GM19452 (cell line): ENCODE results near the gene RASSF8.

Experiments used
- ATAC-seq: cut with Tn5 transposase; IDR thresholded peaks from one replicate; pipeline ENCODE4 v1.9.1; 2021; ENCODE audit not compliant: unreplicated experiment

The RASSF8 gene

GRCh38 chr12:26101350-26101734, 142.9 kb downstream of the RASSF8 start:
- ATAC-seq: no peak

- ATAC-seq: no peak
These were observed 143.3 kb downstream of the RASSF8 start for GRCh38 chr12:26101763-26102162.

- no peak for ATAC-seq
These were observed 144.5 kb downstream of the RASSF8 start for GRCh38 chr12:26102953-26103352.

- ATAC-seq: no peak
These were observed 147.9 kb downstream of the RASSF8 start for GRCh38 chr12:26106347-26106746.

GRCh38 chr12:26108915-26109314, 150.4 kb downstream of the RASSF8 start:
- no peak for ATAC-seq

DNA sequence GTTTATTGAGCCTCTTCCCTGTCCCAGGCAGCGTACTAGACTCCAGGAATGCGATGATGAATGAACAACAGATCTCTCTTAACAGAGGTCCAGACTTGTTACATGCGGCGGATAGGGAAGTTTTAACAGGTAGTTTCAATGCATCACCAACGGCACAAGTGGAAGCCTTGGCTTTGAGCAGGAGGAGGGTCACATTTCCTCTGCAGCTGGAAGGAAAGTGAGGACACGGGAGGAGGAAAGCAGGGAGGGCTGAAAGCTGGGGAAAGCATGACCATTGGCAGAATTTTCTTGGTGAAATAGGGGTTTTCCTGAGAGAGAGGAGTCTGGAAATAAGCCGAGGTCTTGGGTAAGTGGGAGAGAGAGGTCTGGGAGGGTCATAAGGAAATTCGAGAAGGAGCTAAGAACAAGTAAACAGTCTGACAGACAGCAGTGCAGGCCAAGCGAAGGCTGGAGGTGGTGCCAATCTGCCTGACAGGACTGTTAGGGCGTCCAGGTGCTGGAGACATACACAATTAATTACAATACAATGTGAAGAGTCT, 150.9 kb downstream of the RASSF8 start:
- ATAC-seq: no peak

DNA sequence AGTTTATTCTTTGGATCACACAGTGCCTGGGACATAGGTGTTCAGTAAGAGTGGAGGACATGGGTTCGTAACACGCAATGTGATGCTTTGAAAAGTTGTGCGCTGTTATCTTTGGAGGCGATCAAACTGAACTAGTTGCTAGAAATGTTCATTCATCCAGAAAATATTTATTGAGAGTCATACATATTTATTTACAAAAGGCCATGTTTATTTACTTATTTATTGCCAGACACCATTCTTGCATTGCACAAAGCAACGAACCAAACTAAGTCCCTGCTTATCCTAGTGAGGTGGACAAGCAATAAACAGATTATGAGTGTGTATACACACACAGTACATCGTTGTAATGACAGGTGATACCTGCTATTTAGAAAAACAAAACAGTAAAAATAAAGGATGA, 153.8 kb downstream of the RASSF8 start:
- no peak for ATAC-seq

- no peak for ATAC-seq
These were observed 154.2 kb downstream of the RASSF8 start for GRCh38 chr12:26112703-26113147.

- ATAC-seq: no peak
These were observed 154.7 kb downstream of the RASSF8 start for GRCh38 chr12:26113181-26113654.

GRCh38 chr12:26113853-26114719, 155.6 kb downstream of the RASSF8 start:
- peak; percentile 75 for ATAC-seq

DNA sequence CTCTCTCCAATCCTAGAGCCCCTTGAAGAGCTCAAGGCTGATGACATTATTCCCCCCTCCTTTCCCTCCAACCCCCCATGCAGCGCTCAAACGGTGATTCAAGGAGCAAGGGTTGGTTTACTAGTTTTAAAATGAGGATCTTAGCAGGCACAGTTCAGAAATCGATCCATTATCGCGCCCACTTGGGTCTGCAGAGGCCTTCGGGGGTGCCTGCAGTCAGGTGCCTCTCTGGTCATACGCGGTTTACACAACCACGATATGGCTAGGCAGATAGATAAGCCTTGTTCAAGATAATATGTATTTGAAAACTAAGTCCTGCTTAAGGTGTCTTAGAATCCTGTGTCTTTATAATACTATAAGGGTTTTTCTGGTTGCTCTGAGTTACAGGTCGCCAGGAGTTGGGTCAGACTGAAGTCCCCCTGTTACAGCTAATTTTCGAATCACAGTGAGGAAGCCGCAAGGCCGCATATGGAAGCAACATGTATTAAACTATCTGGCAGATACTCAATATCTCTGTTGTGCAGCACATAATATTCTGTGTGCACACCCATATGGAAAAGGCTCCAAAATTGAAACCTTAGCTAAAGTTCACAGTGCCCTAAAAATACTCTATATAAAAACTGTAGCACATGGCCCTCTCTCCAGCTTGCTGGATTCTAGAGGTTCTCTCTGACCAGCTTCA, 156.4 kb downstream of the RASSF8 start:
- no peak for ATAC-seq

GRCh38 chr12:26116829-26117715, 158.6 kb downstream of the RASSF8 start:
- ATAC-seq: no peak

DNA sequence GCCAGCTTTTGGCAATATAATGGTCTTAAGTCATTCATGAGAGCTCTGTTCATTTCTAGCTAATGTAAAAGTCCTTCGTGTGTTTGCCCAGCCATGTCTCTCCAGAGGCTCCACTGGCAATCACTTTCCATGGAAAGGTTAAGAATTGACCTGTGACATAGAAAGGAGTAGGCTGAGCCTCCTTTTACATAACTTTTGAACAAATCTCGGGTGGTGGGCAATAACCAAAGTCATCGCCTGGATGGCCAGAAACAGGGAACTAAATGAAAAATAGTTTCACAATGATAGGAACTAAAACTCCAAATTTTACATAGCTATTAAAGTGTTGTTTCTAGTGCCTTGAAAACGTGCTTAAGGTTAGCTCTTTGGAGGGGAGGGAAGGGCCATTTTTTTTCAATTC, 159.8 kb downstream of the RASSF8 start:
- no peak for ATAC-seq

DNA sequence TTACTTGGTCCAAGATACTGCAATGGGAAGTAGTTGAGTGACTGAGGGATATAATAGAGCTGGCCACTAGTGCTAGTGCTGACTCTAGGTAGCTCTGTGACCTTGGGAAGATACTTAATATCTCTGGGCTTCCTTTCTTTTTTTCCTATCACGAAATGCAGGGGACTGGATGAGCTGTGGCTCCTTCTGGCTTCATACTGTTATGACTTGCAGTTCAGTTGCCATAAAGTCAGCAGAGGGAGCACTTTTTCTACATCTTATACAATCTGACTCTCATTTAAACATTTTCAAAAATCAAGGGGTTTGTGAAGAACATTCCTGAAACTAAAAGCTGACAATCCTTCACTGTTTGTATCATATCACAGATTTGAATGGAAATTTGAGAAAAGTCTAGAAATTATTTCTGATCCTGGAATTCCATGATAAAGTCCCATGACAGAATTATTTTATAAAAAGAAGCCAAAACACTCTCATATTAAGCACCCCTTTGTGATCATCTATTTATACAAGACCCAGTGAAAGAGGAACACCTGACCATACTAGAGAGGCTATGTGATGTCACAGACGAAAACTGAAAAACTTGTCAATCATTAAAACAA, 161.0 kb downstream of the RASSF8 start:
- ATAC-seq: peak; percentile 40

DNA sequence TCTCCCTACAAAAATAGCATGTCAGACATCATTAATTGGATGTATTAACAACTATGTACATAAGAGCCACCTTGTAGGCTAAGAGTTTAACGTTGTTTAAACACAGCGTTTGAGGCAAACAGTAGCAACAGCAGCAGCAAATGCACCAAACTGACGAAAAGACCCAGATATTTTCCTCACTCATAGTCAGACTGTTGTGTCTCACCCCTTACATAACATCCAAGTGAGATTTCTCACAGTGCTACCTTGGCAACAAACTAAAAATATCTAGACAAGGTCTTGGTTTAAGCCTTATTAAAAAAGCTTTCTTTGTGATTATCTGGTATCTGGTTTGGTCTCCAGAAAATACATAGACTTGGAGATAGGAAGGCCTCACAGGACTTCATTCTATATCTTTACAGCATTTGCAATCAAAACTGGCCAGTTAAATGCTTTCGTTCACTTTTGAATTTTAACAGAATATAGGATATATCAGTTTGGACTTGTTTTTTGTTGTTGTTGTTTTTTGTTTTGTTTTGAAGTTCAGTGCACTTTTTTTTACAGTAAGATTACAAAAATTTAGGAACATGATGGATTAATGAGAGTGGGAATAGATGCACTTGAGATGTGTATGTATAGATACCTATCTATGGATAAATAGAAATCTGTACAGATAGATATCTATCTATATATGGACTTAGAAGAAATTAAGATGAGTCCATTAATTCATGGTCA, 162.2 kb downstream of the RASSF8 start:
- no peak for ATAC-seq

DNA sequence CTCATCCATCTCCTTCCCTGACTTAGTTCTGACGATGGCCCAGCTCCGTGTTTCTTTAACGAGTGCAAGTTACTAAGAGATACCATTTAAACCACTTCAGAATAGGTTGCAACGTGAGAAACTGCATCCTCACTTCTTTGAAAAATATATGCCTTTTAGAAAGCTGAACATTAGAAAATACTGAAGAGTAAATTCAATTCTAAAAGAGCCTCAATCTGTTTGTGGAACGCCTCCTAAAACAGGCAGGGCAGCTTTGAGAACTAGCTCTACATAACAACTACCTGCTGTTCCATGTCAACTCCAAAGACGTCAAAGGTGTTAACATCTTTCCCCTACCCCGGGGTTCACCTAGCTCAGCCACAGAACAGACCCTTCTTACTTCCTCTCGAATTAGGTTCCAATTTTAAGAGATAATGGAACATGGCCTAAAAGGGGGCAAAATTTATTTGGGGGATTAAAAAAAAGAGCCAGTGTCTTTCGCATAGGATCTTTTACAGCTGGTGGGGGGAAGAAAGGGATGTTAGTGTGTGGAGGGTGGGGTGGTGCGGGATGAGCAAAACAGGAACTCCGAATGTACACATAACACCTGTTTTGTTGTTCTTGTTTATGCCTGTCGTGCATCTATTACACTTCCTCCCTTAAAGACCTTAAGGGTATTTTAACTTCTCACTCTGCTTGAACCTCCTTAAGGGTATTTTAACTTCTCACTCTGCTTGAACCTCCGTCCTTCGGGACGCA, 163.0 kb downstream of the RASSF8 start:
- ATAC-seq: no peak

GRCh38 chr12:26122061-26122680, 163.7 kb downstream of the RASSF8 start:
- peak; percentile 21 for ATAC-seq

DNA sequence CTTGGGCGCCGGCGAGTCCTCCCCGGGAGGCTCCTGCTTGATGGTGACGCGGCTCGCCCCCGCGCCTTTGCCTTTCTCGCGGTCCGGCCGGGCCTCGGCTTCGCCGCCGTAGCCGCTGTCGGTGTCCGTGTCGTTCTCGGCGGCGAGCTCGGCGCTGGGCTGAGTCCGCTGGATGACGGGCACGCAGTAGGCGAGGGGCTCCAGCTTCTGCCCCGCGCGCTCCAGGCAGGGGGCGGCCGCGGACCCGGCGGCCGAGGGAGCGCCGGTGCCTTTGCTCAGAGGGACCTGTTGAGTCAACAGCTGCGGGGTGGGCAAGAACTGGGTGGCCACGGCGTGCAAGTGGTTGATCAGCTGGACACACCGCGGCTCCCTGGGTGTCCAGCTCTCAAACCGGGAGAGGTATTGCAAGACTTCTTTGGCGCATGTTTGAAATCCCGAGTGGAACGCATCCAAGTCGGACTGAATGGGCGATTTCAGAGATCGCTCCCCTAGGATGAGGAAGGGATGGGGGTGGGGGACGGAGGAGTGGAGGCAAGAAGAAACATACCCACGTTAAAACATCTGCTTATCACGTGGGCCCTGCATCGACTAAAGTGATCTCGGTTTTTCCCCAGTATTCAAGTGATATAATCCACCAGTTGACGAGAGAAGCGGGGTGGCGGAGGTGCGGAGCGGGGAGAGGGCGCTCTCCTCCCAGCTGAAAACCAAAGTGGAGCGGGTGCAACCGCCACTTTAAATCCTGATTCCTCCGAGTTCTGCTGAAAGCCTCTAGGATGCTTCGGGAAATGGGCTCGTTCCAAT, 164.4 kb downstream of the RASSF8 start:
- ATAC-seq: peak; percentile 2
